GM21529 (cell line): ENCODE measurements around the gene NFASC.

Experiments used
- ATAC-seq: cut with Tn5 transposase; IDR thresholded peaks from one replicate; pipeline ENCODE4 v1.9.1; 2021; ENCODE audit not compliant: unreplicated experiment

Gene NFASC

GRCh38 chr1:204979306-204979705, 108.6 kb downstream of the NFASC start:
- ATAC-seq: no peak

GRCh38 chr1:204979891-204980649, 109.4 kb downstream of the NFASC start:
- ATAC-seq: no peak

DNA sequence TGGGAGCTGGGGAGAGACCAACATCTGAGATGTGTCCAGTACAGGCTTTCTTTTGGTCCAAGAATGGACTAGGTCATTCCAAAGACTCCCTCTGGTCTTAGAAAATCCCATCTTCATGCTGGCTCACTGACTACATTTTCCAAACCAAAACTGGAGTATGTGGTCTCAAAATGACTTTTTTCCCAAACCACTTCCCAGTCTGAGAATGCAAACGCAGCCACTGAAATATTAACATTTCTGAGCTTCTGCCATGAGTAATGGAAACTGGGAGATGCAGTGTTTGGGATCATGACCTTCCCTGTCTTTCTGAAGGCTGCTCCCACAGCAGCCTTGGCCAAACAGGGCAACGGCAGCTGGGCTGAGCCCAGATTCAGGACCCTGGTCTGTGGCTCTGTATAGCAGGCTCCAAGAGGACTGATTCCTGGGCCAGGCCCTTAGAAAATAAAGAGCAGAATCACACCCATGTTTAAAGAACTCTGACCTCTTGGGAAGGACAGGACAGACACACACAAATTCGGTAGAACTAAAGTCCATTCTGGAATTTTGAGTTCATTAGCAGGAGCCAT, 110.3 kb downstream of the NFASC start:
- no peak for ATAC-seq

- ATAC-seq: no peak
Measured at GRCh38 chr1:204983136-204983535, 112.5 kb downstream of the NFASC start.

DNA sequence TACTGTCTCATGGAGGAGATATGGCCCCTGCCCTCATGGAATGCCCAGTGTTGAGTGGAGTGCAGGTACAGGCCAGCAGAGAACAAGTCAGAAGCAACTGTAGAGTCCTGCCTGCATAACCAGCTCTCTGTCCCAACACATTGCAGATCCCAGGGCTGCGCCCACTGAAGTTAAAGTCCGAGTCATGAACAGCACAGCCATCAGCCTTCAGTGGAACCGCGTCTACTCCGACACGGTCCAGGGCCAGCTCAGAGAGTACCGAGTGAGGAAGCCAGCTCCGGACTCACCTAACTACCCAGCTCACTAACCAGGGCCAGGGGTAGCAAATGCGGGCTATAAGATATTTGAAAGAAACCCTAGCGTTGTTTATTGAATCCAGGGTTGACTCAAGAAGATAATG, 113.2 kb downstream of the NFASC start:
- no peak for ATAC-seq

- ATAC-seq: no peak
Measured at GRCh38 chr1:204984499-204984898, 113.8 kb downstream of the NFASC start.

- no peak for ATAC-seq
Measured at GRCh38 chr1:204986181-204986580, 115.5 kb downstream of the NFASC start.

DNA sequence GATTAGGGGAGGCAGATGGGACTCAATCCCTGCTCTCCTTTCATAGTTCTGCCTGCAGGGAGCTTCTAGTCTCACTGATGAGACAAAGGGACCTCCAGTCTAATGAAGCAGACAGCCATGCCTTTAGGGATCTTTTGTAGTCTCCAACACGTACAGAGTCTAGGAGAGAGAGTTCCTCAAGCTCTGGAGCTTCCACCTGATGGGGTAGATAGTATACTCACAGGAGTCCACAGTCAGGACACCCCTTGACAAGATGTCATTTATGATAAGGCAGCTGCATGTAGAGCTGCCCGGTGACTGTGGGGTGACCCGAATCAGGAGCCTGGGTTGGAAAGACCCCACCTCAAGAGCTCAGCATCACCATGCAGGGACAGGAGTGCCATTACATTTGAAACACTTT, 117.0 kb downstream of the NFASC start:
- ATAC-seq: no peak

DNA sequence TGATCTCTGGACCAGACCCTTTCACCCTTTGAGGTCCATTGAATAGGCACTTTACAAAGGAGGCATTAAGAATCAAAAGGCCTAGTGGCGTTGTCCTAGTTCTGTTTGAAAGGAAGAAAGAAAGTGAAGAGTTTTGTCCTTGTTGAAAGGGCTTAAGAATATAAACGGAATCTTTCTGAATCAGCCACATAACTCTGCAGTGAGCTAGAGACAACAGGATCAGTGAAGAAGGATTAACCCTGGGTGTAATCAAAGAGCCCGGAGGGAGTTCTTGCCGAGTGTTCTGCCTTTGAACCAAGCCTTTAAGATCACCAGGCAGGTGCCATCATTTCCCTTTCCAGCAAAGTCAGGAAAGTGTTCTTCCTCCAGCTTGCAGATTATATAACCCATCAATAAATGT, 117.5 kb downstream of the NFASC start:
- no peak for ATAC-seq

DNA sequence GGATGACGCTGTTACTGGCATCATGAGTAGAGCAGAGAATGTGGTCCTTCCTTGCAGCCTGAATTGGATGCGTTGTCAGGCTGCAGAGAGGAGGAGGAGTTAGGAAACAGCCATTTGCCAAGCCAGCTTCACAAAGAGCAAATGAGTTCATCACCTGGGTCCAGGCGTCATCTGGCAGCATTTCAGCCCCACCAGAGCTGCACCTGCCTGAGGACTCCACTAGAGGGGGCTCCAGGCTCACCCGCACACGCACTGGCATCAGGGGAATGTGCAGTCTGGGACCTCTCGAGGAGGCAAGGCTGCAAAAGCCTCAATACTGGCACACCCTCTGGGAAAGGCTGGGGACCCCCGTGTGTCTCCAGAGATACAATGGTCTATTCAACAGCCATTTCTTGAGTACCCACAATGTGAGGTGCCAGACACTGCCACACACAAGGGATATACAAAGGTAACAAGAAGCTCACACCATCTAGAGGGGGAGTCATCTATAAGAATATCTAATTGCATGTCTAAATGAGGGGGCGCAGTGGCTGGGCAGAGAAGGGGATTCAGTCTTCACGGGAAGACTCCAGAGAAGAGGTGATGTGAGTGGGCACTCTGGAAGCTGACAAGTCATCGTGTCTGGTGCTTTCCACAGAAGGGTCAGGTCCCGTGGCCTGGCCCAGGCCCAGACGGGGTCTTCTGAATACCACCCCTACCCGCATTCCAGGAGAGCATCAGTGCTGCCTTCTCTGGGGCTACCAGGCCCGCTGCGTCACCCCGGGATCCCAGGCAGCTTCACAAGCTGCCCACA, 118.8 kb downstream of the NFASC start:
- ATAC-seq: no peak

DNA sequence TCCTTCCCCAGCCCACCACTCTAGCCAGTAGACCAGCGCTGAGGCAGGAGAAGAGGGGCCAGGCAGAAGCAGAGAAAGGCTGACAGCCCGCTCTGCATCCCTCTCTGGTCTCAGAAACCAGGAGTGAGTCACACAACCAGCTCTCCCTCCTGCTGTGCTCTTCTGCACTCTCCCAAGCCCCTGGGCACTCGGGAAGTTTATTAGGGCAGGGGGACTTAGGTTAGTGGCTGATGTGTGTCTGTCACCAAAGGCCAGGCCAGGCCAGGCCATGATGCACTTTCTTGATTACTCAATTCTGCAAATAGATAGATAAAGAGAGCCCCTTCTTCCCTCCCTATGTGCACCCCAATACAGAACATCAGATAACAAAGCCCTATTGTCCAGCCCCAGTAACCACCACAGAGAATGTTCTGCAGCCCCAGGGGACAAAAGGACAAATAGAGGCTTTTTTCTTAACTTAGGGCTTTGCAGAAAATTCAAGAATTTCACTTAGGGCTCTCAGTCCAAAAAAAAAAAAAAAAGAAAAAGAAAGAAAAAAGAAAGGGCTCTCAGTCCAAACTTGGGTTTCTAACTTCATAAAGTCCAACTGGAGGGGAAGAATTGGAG, 119.5 kb downstream of the NFASC start:
- ATAC-seq: no peak

- no peak for ATAC-seq
Measured at GRCh38 chr1:204990721-204991341, 120.2 kb downstream of the NFASC start.

GRCh38 chr1:204991342-204991844, 120.7 kb downstream of the NFASC start:
- ATAC-seq: no peak

GRCh38 chr1:204992201-204992997, 121.7 kb downstream of the NFASC start:
- ATAC-seq: no peak

DNA sequence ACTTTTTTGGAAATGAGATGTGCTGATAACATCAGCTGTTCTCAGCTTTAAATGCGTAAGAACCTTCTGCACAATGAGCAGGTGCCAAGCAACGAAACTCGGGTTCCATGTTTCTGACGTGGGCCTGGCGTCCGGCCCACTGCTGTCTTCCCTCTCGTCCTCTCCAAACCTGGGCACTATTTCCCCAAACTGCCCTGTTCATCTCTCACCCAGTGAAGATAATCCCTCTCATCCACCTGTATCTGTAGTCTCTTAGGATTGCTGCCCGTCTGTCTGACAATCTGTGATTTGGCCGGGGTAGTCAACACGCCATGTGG, 122.3 kb downstream of the NFASC start:
- no peak for ATAC-seq

DNA sequence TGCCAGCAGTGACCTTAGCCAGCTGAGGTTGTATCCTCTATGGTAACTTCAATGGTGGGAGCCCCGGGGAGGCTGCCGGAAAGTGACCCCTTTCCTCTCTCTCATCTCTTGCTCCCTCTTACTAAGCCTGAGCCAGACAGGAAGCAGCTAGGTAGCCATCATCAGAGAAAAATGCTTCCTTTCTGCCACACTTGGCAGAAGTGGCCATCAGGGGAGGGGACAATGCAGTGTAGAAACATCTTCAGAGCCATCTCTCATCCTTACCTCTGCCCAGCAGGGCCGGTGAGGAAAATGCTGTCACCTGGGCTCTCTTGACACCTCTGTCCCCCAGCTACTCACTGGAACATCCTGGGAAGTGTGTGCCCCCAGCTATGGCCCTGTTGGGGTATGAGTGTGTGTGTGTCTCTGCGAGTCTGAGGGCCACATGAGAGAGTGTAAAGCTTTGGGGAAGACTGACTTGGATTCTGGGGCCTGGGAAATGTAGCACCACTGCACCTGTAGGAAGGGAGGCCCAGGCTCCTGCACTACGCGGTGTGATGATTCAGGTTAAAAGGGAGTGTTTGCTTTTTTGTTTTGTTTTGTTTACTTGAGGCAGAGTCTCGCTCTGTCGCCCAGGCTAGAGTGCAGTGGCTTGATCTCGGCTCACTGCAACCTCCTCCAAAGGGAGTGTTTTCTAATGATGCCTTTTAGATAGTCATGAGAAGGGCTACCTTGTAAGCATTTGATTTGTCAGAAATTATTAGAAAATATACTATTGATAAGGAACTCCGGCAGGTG, 123.6 kb downstream of the NFASC start:
- ATAC-seq: no peak

GRCh38 chr1:204996981-204997380, 126.3 kb downstream of the NFASC start:
- ATAC-seq: no peak

- no peak for ATAC-seq
Measured at GRCh38 chr1:204997591-204998355, 127.1 kb downstream of the NFASC start.

DNA sequence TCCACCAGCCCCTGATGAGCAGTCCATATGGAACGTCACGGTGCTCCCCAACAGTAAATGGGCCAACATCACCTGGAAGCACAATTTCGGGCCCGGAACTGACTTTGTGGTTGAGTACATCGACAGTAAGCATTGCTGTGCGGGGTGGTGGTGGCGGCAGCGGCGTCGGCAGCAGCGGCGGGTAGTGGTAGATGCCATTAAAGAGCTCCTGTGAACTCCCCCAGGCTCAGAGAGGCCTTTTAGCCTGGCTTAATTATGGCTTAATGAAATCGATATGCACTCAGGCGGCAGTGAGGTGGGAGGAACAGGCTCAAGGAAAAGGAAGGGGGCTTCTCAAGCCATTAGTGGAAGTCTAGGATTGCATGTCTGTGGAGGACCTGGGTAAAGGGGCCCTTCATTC, 130.5 kb downstream of the NFASC start:
- ATAC-seq: no peak
